ENCODE results near the gene C2orf69. TPM values are rescaled to one million over a fixed set of nuclear protein-coding genes. Genes with fewer than 3 reads are reported as not detected.

The C2orf69 gene
- total RNA-seq, 2 experiments from 2014 or later = 19.2 to 20.1 TPM

DNA sequence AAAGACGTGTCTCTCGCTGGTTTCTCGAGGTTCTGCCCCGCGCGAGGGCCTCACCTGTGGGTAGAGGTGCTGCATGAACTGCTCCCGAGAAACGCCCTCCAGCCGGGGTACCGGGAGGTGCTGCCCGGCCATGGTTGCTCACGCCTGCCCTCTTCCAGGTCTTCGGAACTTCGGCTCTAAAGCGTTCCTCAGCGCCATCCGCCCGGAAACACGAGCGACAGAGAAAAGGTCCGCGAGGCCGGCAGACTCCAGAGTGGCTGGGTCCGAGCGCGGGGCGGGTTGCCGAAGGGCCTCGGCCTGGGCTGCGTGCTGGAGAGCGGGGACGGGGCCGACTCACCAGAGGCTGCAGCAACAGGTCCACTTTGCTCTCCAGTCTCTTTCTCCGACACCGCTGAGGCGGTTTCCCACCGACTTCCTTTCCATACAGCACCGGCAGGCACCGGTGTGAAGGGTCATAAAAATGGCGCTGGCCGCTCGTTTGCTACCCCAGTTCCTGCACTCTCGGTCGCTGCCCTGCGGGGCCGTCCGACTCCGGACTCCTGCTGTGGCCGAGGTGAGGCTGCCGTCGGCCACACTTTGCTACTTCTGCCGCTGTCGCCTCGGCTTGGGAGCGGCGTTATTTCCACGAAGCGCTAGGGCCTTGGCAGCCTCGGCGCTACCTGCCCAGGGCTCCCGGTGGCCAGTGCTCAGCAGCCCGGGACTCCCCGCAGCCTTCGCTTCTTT, 44.4 kb downstream of the C2orf69 start, which contains the start of the genes MAIP1 and TYW5:
TSS of gene MAIP1 (plus strand) at position 244 of the 723 bp plus-strand sequence. CDS start at position 461, 217 bp downstream.
TSS of gene TYW5 (minus strand) at position 153 of the 723 bp plus-strand sequence. CDS start at position 132, 21 bp downstream.
- peak within 1 kb of the TSS; percentile 92 for H3K27ac Mint-ChIP-seq
- ChIA-PET POLR2A (interaction anchor here (0.7 to 1.7 kb wide), 7 partner anchors 15 to 908 kb away, joined by 3 to 5 read pairs (median 3); partner anchors contain the start of genes C2orf69 and SGO2), CTCF (no interaction called here)
- DNase-seq = peak; percentile 81
- no peaks in the 10 kb centered on the region for H3K27me3 Mint-ChIP-seq
- H3K36me3 Mint-ChIP-seq (ENCODE audit: low read depth) = peaks cover 33% of the 10 kb centered on the region
- H3K9me3 Mint-ChIP-seq = no peaks in the 10 kb centered on the region
- peaks cover 64% of the 10 kb centered on the region for H3K4me1 Mint-ChIP-seq
- peak within 1 kb of the TSS; percentile 98 for H3K4me3 Mint-ChIP-seq

DNA sequence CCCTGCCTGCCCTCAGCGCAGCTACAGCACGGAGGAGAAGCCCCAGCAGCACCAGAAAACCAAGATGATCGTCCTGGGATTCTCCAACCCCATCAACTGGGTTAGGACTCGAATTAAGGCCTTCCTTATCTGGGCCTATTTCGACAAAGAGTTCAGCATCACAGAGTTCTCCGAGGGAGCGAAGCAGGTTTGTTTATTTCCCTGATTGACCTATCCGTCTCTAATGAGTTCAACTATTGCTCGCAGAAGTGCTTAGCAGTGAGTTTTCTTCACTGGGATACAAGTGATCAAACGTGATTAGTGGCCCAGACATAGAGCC, 44.9 kb downstream of the C2orf69 start:
- Mint-ChIP-seq H3K36me3 (ENCODE audit: low read depth) (peaks cover 36% of the 10 kb centered on the region), H3K9me3 (no peaks in the 10 kb centered on the region), H3K27me3 (no peaks in the 10 kb centered on the region), H3K4me1 (peaks cover 60% of the 10 kb centered on the region), H3K27ac (peak overlapping the region; percentile 92), H3K4me3 (peak overlapping the region; percentile 98)
- ChIA-PET POLR2A (interaction anchor here (0.6 to 1.7 kb wide), 2 partner anchors 9 to 44 kb away, joined by 3 to 4 read pairs; no protein-coding TSS in a partner anchor), CTCF (interaction anchor here (0.5 kb wide), 1 partner anchor 470 kb away, joined by 3 read pairs; no protein-coding TSS in a partner anchor)
- DNase-seq = no peak

DNA sequence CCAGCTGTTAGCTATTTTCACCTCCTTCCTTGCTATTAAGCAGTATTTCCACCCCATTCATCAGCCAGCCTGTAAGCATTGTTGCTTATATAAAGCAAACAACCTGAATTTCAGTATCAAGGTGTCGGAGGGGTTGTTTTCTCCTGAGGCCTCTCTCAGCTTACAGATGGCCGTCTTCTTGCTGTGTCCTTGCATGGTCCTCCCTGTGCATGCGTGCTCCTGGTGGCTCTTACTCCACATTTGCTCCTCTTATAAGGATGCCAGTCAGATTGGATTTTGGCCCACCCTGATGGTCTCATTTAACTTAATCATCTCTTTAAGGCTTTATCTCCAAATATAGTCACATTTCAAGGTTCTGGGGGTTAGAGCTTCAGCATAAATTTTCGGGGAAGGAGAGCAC, 46.9 kb downstream of the C2orf69 start:
- no peaks in the 10 kb centered on the region for H3K9me3 Mint-ChIP-seq
- POLR2A ChIA-PET = no interaction called here
- CTCF ChIA-PET = no interaction called here
- DNase-seq = no peak
- H3K4me1 Mint-ChIP-seq = peaks cover 56% of the 10 kb centered on the region
- peaks cover 44% of the 10 kb centered on the region for H3K36me3 Mint-ChIP-seq (ENCODE audit: low read depth)
- H3K4me3 Mint-ChIP-seq = no peak overlapping the region
- no peaks in the 10 kb centered on the region for H3K27me3 Mint-ChIP-seq
- H3K27ac Mint-ChIP-seq = no peak overlapping the region

DNA sequence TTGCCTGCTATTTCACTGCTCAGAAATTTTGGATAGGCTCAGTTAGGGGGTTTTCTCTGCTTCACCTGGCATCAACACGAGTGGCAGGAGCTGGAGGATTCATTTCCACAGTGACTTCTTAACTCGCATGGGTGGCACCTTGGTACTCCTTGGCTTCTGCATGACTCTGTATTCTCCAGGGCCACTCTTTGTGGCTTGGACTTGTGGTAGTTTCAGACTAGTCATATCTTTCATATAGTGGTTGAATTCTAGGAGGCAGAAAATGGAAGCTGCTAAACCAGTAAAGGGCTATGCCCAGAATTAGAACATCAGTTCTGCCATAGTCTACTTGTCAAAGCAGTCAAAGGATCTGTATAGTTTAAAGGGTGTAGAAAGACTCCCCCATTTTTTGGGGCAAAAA, 51.1 kb downstream of the C2orf69 start:
- Mint-ChIP-seq H3K9me3 (no peaks in the 10 kb centered on the region), H3K36me3 (ENCODE audit: low read depth) (peaks cover 69% of the 10 kb centered on the region), H3K4me1 (peaks cover 27% of the 10 kb centered on the region), H3K27me3 (no peaks in the 10 kb centered on the region), H3K4me3 (no peak overlapping the region), H3K27ac (peak overlapping the region; percentile 8)
- CTCF ChIA-PET = no interaction called here
- no peak for DNase-seq
- POLR2A ChIA-PET = interaction anchor here (0.9 kb wide), 1 partner anchor 51 kb away, joined by 3 read pairs; the partner anchor contains the start of gene C2orf69

DNA sequence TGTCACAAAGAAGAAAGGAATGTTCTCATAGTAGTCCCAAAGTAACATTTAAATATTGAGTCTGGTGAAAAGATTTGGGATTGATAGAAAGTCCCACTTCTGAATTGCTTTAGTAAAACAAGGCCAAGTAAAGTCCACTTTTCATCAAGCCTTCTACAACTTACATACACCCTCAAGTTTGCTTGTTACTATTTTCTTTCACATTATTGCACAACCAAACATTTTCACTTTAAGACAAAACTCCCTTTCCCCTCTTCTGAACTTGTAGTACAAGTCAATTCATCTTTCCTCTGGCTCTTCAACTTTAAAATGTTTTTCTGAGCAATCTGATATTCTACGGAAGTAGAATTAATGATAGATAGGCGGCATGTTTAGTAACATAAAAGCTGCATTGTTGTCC, 55.3 kb downstream of the C2orf69 start:
- no peak for DNase-seq
- POLR2A ChIA-PET = interaction anchor here (1.0 kb wide), 1 partner anchor 26 kb away, joined by 3 read pairs; no protein-coding TSS in a partner anchor

DNA sequence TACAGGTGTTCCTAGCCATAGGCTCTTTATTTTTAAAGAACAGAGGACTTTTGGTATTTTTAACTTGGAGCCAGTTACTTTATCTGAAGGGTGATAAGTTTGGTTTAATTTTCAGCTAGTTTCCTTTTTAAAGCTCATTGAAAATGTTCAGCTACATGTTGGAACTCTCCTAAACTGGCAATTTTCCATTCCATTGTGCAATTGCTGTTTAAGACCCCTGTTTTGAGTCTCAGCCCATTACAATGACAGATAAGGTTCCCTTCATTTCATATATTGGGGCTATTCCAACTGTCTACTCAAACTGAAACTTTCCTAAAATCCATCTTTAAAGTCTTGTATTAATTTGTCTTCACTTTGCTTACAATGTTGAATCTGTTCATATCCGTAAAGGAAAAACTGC, 55.9 kb downstream of the C2orf69 start:
- CTCF ChIA-PET = interaction anchor here (1.1 to 1.8 kb wide), 3 partner anchors 8 to 18 kb away, joined by 3 to 5 read pairs (median 3); no protein-coding TSS in a partner anchor
- Mint-ChIP-seq H3K4me1 (peaks cover 7% of the 10 kb centered on the region), H3K4me3 (no peak overlapping the region), H3K27ac (no peak overlapping the region), H3K27me3 (no peaks in the 10 kb centered on the region), H3K9me3 (no peaks in the 10 kb centered on the region), H3K36me3 (ENCODE audit: low read depth) (peaks cover 49% of the 10 kb centered on the region)
- POLR2A ChIA-PET = no interaction called here
- no peak for DNase-seq

More for the DNA sequence above, 55.3 kb downstream of the C2orf69 start:
- Mint-ChIP-seq H3K4me1 (peaks cover 11% of the 10 kb centered on the region), H3K36me3 (ENCODE audit: low read depth) (peaks cover 54% of the 10 kb centered on the region), H3K4me3 (no peak overlapping the region), H3K27ac (no peak overlapping the region), H3K27me3 (no peaks in the 10 kb centered on the region), H3K9me3 (no peaks in the 10 kb centered on the region)
- CTCF ChIA-PET = interaction anchor here (1.1 to 1.8 kb wide), 2 partner anchors 8 to 18 kb away, joined by 3 read pairs; no protein-coding TSS in a partner anchor

DNA sequence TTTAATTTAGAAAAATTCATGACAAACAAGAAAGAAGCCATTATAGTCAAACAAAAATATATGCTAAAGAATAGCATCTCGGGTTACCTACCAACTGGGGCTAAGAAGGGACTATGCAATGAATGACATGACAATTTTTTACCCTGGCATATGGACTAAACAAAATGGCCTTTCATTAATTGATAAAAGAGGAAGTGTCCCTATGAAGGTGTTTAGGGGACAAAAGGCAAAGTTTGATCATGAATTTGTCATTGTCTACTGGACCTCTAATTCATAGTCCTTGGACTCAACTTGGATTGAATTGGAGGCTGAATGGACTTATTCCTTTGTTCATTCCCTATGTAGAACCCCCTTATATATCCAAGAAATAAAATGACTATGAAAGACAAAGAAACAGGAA, 57.0 kb downstream of the C2orf69 start:
- no peaks in the 10 kb centered on the region for H3K4me1 Mint-ChIP-seq
- CTCF ChIA-PET = interaction anchor here (1.4 kb wide), 1 partner anchor 12 kb away, joined by 5 read pairs; no protein-coding TSS in a partner anchor
- DNase-seq = no peak
- no peak overlapping the region for H3K4me3 Mint-ChIP-seq
- POLR2A ChIA-PET = no interaction called here
- peaks cover 42% of the 10 kb centered on the region for H3K36me3 Mint-ChIP-seq (ENCODE audit: low read depth)
- no peaks in the 10 kb centered on the region for H3K27me3 Mint-ChIP-seq
- no peaks in the 10 kb centered on the region for H3K9me3 Mint-ChIP-seq
- no peak overlapping the region for H3K27ac Mint-ChIP-seq

DNA sequence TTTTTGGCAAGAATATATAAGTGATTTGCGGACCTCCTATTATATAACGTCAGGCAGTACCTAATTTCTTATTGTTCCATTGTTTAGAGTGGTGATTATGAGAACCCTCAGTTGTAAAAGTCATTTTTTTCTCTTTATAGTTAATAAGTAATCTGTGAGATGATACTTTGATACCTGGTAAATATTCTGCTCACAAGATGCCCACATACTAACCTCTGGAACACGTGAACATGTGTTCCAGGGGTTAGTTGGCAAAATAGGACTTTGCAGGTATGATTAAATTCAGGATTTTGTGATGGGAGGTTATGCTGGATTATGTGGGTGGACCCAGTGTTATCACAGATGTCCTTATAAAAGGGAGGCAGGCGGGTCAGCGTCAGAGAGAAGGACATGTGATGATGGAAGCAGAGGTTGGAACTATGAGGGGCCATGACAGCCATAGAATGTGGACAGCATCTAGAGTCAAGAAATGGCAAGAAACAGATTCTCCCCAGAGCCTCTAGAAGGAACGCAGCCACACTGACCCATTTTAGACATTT, 61.1 kb downstream of the C2orf69 start:
- ChIA-PET POLR2A (no interaction called here), CTCF (no interaction called here)
- H3K4me3 Mint-ChIP-seq = no peak overlapping the region
- peaks cover 18% of the 10 kb centered on the region for H3K36me3 Mint-ChIP-seq (ENCODE audit: low read depth)
- no peaks in the 10 kb centered on the region for H3K27me3 Mint-ChIP-seq
- no peak for DNase-seq
- H3K9me3 Mint-ChIP-seq = no peaks in the 10 kb centered on the region
- H3K4me1 Mint-ChIP-seq = no peaks in the 10 kb centered on the region
- H3K27ac Mint-ChIP-seq = no peak overlapping the region

DNA sequence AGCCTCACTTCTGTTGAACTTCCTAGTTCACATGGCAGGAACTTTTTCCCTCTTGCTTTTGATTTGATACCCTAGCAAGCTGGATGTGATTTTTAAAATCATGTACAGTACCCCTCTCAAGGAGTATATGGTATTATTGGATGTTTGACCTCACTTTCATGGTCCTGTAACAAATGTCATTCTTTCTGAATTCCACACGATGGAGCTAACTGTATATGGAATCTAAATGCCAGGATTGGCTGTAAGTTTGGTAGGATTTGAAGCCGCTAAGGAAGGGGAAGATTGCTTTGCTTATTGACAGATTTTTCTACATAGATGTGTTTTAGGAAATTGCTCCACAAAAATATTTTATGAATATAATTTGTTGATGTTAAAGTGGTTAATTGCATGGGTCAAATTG, 62.6 kb downstream of the C2orf69 start:
- peaks cover 12% of the 10 kb centered on the region for H3K4me1 Mint-ChIP-seq
- ChIA-PET POLR2A (no interaction called here), CTCF (interaction anchor here (0.7 to 4.0 kb wide), 8 partner anchors 10 to 536 kb away, joined by 3 to 20 read pairs (median 4); partner anchors contain the start of genes KCTD18 and SPATS2L)
- H3K4me3 Mint-ChIP-seq = no peak overlapping the region
- DNase-seq = no peak
- no peaks in the 10 kb centered on the region for H3K27me3 Mint-ChIP-seq
- no peak overlapping the region for H3K27ac Mint-ChIP-seq
- no peaks in the 10 kb centered on the region for H3K9me3 Mint-ChIP-seq
- H3K36me3 Mint-ChIP-seq (ENCODE audit: low read depth) = peaks cover 7% of the 10 kb centered on the region

DNA sequence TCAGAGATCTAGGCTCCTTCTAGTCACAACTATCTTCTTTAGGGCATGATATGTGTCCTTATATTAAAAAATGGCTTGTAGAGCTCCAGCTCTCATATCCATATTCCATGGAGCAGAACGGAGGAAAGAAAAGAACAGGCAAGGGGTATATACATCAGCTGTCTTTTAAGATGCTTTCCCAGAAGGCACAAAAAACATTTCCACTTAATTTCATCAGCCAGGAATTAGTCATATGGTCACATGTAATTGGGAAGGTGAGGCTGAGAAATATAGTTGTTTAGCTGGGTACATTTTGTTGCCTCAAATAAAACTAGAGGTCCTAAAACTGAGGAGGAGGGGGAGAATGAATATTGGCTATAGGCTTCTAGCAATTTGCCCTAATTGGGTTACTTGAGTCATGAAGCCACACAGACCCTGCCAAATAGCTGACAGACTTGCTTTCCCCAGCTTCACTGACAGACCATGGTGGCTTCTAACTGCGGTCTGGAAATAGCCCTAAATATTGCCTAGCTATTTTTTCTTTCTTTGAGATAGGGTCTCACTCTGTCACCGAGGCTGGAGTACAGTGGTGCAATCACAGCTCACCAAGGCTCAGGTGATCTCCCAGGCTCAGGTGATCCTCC, 64.3 kb downstream of the C2orf69 start:
- H3K4me3 Mint-ChIP-seq = no peak overlapping the region
- DNase-seq = no peak
- CTCF ChIA-PET = interaction anchor here (0.8 to 4.0 kb wide), 5 partner anchors 9 to 508 kb away, joined by 3 to 20 read pairs (median 3); no protein-coding TSS in a partner anchor
- H3K27me3 Mint-ChIP-seq = no peaks in the 10 kb centered on the region
- H3K4me1 Mint-ChIP-seq = peaks cover 21% of the 10 kb centered on the region
- POLR2A ChIA-PET = no interaction called here
- H3K9me3 Mint-ChIP-seq = no peaks in the 10 kb centered on the region
- no peak overlapping the region for H3K27ac Mint-ChIP-seq
- no peaks in the 10 kb centered on the region for H3K36me3 Mint-ChIP-seq (ENCODE audit: low read depth)

Other genes with a start within 250 kb of the C2orf69 start
- 1 to 10 TPM in 1 of 2 experiments, under 1 TPM in 1; 0.86 to 1.3 TPM for gene FTCDNL1, start 60.1 kb upstream of the C2orf69 start, total RNA-seq
- 10 to 100 TPM in 1 of 2 experiments, 1 to 10 TPM in 1; 9.9 to 11.2 TPM for gene TYW5, start 44.2 kb downstream of the C2orf69 start, total RNA-seq
- gene MAIP1, start 44.3 kb downstream of the C2orf69 start, total RNA-seq = 10 to 100 TPM; 17.9 to 19.5 TPM

Data from activated CD4-positive, alpha-beta memory T cell treated with anti-CD3 and anti-CD28 coated beads, Interleukin-2, amount 10 ng/mL, durations not matched to agents 7 days and 5 days (primary cell).